ENCODE measurements around the gene CHST3.

GRCh38 chr10:72025400-72025799, 61.2 kb downstream of the CHST3 start:
- TF ChIP-seq CTCF (IDR thresholded peaks at IDR 0.05; ENCODE audit: low read depth, low read length): no peak
- TF ChIP-seq POLR2A (IDR thresholded peaks at IDR 0.05; ENCODE audit: extremely low read depth, insufficient read length): no peak
- no peak for TF ChIP-seq MAX (IDR thresholded peaks at IDR 0.05; ENCODE audit: low read depth, low read length)
- no peak for TF ChIP-seq MYC (IDR thresholded peaks at IDR 0.05; ENCODE audit: low read depth, low read length)

All from NB4 (cell line).